ENCODE data around the gene TSPAN7.

Gene TSPAN7, protein sequence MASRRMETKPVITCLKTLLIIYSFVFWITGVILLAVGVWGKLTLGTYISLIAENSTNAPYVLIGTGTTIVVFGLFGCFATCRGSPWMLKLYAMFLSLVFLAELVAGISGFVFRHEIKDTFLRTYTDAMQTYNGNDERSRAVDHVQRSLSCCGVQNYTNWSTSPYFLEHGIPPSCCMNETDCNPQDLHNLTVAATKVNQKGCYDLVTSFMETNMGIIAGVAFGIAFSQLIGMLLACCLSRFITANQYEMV

GRCh38 chrX:38561126-38561868, at the start of gene TSPAN7:
TSS of gene TSPAN7 (plus strand) at chrX:38561542. CDS start at chrX:38561547, 5 bp downstream.
- Histone ChIP-seq H3K4me1 (ENCODE audit: insufficient read depth, insufficient read length) (no peaks in the 10 kb centered on the region), H3K36me3 (ENCODE audit: insufficient read depth, insufficient read length, low read length) (no peaks in the 10 kb centered on the region), H3K27me3 (ENCODE audit: insufficient read depth, insufficient read length) (no peaks in the 10 kb centered on the region), H3K9ac (ENCODE audit: insufficient read length, low read depth) (peak within 1 kb of the TSS; percentile 79), H3K4me3 (ENCODE audit: insufficient read length, low read depth) (peak within 1 kb of the TSS; percentile 70), H3K9me3 (ENCODE audit: insufficient read depth, low read length) (no peaks in the 10 kb centered on the region)
- no peak for TF ChIP-seq SUZ12 (IDR thresholded peaks at IDR 0.05; ENCODE audit: extremely low read depth, insufficient read depth, insufficient read length)
- no peak for TF ChIP-seq YY1 (IDR thresholded peaks at IDR 0.05; ENCODE audit: insufficient read depth, insufficient read length)
- no peak for TF ChIP-seq ZNF274 (IDR thresholded peaks at IDR 0.05; ENCODE audit: low read depth, low read length)
- peak; percentile 49 for DNase-seq (ENCODE audit: low read depth, low spot score)

DNA sequence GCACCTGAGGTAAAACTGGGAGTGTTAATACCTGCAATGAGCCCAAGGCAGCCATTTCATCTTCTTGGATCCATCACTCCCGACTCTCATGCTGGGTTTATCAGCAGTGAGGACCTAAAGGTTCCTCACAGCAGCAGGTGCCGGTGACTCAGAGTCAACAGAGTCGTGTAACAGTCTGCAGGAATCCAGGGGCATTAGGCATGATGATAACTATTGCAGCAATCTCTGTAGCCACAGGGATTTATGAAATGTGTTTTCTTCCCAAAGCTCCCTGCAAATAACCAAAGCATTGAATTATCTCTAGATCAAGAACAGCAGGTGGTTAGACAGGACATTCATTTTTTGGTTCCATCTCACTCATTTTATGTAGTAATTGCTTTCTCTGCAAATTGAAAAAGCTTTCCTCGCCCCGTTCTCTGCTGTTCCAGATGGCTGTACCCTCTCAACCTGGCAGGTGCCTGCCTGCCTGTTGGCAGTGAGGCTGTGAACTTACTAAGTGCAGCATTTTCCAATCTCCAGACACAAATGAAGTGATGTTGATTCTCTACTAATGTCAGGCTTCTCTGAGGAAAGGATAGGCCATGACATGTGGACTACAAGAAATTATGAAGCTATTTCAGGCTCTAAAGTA, 48.1 kb upstream of the TSPAN7 start:
- Histone ChIP-seq H3K9me3 (ENCODE audit: insufficient read depth, low read length) (no peaks in the 10 kb centered on the region), H3K27me3 (ENCODE audit: insufficient read depth, insufficient read length) (no peaks in the 10 kb centered on the region), H3K4me1 (ENCODE audit: insufficient read depth, insufficient read length) (no peaks in the 10 kb centered on the region), H3K9ac (ENCODE audit: insufficient read length, low read depth) (no peak overlapping the region), H3K36me3 (ENCODE audit: insufficient read depth, insufficient read length, low read length) (no peaks in the 10 kb centered on the region), H3K4me3 (ENCODE audit: insufficient read length, low read depth) (no peak overlapping the region)
- DNase-seq (ENCODE audit: low read depth, low spot score): no peak
- no peak for TF ChIP-seq SUZ12 (IDR thresholded peaks at IDR 0.05; ENCODE audit: extremely low read depth, insufficient read depth, insufficient read length)
- no peak for TF ChIP-seq ZNF274 (IDR thresholded peaks at IDR 0.05; ENCODE audit: low read depth, low read length)
- TF ChIP-seq YY1 (IDR thresholded peaks at IDR 0.05; ENCODE audit: insufficient read depth, insufficient read length): no peak

DNA sequence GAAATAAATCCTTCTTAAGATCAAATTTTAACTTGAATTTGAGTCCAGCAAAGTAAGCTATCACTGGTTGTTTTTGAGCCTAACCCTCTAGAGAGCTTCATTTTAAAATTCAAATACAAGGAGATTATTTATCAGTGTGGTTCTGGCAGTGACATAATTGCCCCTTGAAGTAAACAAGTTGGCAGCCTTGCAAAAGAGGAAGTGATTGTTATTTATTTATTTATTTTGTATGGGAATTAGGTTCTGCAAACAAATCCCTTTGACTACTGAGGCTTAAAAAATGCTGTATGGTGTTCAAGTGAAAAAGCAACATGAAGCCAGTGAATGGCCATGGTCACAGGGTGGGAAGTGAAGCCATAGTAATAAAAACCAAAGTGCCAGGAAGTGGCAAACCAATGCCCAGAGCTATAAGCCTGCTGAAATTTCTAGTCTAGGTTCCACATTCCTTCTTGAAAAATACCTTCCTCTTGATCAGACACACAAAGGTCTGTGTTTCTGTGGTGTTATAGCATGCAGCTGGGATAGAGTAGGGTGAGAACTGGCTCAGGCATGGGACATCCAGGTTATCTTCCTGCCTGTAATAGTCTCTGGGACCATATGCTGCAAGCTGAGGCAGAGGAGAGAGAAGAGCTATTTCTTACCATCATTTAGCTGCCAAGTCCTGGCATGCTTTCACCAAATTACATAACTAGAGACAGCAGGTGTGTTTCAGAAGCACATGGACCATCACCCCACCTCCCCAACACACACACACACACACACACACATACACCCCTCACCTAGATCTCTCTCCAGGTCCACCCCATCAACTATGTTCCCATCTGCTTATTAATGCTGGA, 47.1 kb upstream of the TSPAN7 start:
- Histone ChIP-seq H3K4me1 (ENCODE audit: insufficient read depth, insufficient read length) (no peaks in the 10 kb centered on the region), H3K9me3 (ENCODE audit: insufficient read depth, low read length) (no peaks in the 10 kb centered on the region), H3K36me3 (ENCODE audit: insufficient read depth, insufficient read length, low read length) (no peaks in the 10 kb centered on the region), H3K27me3 (ENCODE audit: insufficient read depth, insufficient read length) (no peaks in the 10 kb centered on the region), H3K9ac (ENCODE audit: insufficient read length, low read depth) (no peak overlapping the region), H3K4me3 (ENCODE audit: insufficient read length, low read depth) (no peak overlapping the region)
- DNase-seq (ENCODE audit: low read depth, low spot score): no peak
- TF ChIP-seq SUZ12 (IDR thresholded peaks at IDR 0.05; ENCODE audit: extremely low read depth, insufficient read depth, insufficient read length): no peak

DNA sequence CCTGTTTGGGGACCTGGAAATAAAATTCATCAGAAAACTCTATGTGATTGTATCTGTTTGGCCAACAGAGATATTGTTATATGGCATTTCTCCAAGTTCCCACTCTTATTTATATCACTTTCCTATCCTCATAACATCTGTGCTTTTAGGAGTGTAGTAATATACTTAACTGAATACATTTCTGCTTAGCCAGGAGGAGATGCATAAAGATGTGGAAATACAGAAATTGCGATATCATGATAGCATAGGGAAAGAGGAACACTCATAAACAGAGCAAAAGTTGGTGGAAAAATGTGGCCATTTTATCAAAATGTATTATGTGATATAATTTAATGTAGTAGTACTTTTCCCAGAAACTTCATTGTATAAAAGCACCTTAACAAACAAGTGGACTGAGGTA, 46.1 kb upstream of the TSPAN7 start:
- Histone ChIP-seq H3K4me1 (ENCODE audit: insufficient read depth, insufficient read length) (peaks cover 4% of the 10 kb centered on the region), H3K27me3 (ENCODE audit: insufficient read depth, insufficient read length) (no peaks in the 10 kb centered on the region), H3K36me3 (ENCODE audit: insufficient read depth, insufficient read length, low read length) (no peaks in the 10 kb centered on the region), H3K9me3 (ENCODE audit: insufficient read depth, low read length) (no peaks in the 10 kb centered on the region), H3K4me3 (ENCODE audit: insufficient read length, low read depth) (no peak overlapping the region), H3K9ac (ENCODE audit: insufficient read length, low read depth) (no peak overlapping the region)
- TF ChIP-seq YY1 (IDR thresholded peaks at IDR 0.05; ENCODE audit: insufficient read depth, insufficient read length): no peak
- TF ChIP-seq ZNF274 (IDR thresholded peaks at IDR 0.05; ENCODE audit: low read depth, low read length): no peak
- TF ChIP-seq SUZ12 (IDR thresholded peaks at IDR 0.05; ENCODE audit: extremely low read depth, insufficient read depth, insufficient read length): no peak
- DNase-seq (ENCODE audit: low read depth, low spot score): no peak

DNA sequence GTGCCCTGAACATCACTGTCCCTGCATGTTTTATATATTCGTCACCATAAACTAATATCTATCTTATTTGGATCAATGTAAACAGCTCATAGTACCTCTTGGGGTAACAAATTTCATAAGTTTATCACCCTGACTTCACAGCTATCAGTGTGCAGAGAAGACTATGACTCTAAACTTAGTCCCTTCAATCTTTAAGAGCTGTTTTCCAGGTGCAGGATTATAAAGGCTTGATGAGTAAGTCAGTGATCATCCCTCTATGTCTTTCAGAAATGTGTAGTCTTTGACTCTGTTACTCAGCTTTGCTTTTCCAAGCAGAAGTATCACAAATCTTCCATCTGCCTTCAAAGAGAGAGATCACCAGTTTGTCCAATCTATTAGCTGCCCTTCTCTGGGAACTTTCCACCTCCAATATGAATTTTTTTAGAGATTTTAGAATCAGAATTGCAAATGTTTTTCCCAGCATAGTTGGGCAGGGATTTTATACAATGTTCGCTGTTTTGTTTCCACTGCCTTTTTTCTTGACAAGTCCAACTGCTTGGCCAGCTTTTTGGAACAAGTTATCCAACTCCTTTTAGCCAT, 45.1 kb upstream of the TSPAN7 start:
- Histone ChIP-seq H3K36me3 (ENCODE audit: insufficient read depth, insufficient read length, low read length) (no peaks in the 10 kb centered on the region), H3K9ac (ENCODE audit: insufficient read length, low read depth) (no peak overlapping the region)
- DNase-seq (ENCODE audit: low read depth, low spot score): no peak

GRCh38 chrX:38519651-38520050, 41.7 kb upstream of the TSPAN7 start:
- TF ChIP-seq YY1 (IDR thresholded peaks at IDR 0.05; ENCODE audit: insufficient read depth, insufficient read length): no peak
- TF ChIP-seq SUZ12 (IDR thresholded peaks at IDR 0.05; ENCODE audit: extremely low read depth, insufficient read depth, insufficient read length): no peak
- TF ChIP-seq ZNF274 (IDR thresholded peaks at IDR 0.05; ENCODE audit: low read depth, low read length): no peak
- H3K4me3 ChIP-seq (ENCODE audit: insufficient read length, low read depth): no peak overlapping the region
- no peaks in the 10 kb centered on the region for H3K36me3 ChIP-seq (ENCODE audit: insufficient read depth, insufficient read length, low read length)
- DNase-seq (ENCODE audit: low read depth, low spot score): no peak
- no peaks in the 10 kb centered on the region for H3K9me3 ChIP-seq (ENCODE audit: insufficient read depth, low read length)
- no peaks in the 10 kb centered on the region for H3K27me3 ChIP-seq (ENCODE audit: insufficient read depth, insufficient read length)
- peaks cover 4% of the 10 kb centered on the region for H3K4me1 ChIP-seq (ENCODE audit: insufficient read depth, insufficient read length)
- H3K9ac ChIP-seq (ENCODE audit: insufficient read length, low read depth): no peak overlapping the region

More for the DNA sequence above, 45.1 kb upstream of the TSPAN7 start:
- Histone ChIP-seq H3K4me3 (ENCODE audit: insufficient read length, low read depth) (no peak overlapping the region), H3K4me1 (ENCODE audit: insufficient read depth, insufficient read length) (peaks cover 4% of the 10 kb centered on the region), H3K9me3 (ENCODE audit: insufficient read depth, low read length) (no peaks in the 10 kb centered on the region), H3K27me3 (ENCODE audit: insufficient read depth, insufficient read length) (no peaks in the 10 kb centered on the region)
- TF ChIP-seq ZNF274 (IDR thresholded peaks at IDR 0.05; ENCODE audit: low read depth, low read length) (no peak), SUZ12 (IDR thresholded peaks at IDR 0.05; ENCODE audit: extremely low read depth, insufficient read depth, insufficient read length) (no peak), YY1 (IDR thresholded peaks at IDR 0.05; ENCODE audit: insufficient read depth, insufficient read length) (no peak)
